Endothelial cell (in vitro differentiated cells): ENCODE results near the gene LDLRAP1. TPM values are rescaled to one million over a fixed set of nuclear protein-coding genes. Genes with fewer than 3 reads are reported as not detected.

Source experiments
- DNase-seq: peaks from one replicate; pipeline ENCODE4 v3.0.0; 2021; ENCODE audit warnings: low spot score
- H3K27ac Mint-ChIP-seq: one replicate; pipeline ENCODE4 v1.8.0; 2021; ENCODE audit warnings: mixed read lengths, inconsistent platforms; ENCODE audit not compliant: unreplicated experiment
- H3K27me3 Mint-ChIP-seq: one replicate; pipeline ENCODE4 v1.8.0; 2021; ENCODE audit warnings: mild to moderate bottlenecking, moderate library complexity, mixed read lengths, inconsistent platforms; ENCODE audit not compliant: unreplicated experiment
- H3K36me3 Mint-ChIP-seq: one replicate; pipeline ENCODE4 v1.8.0; 2021; ENCODE audit warnings: mild to moderate bottlenecking, low read depth, mixed read lengths, inconsistent platforms; ENCODE audit not compliant: unreplicated experiment
- H3K4me1 Mint-ChIP-seq: one replicate; pipeline ENCODE4 v1.8.0; 2021; ENCODE audit warnings: mild to moderate bottlenecking, mixed read lengths, inconsistent platforms; ENCODE audit not compliant: unreplicated experiment
- H3K4me3 Mint-ChIP-seq: one replicate; pipeline ENCODE4 v1.8.0; 2021; ENCODE audit warnings: mild to moderate bottlenecking, mixed read lengths, inconsistent platforms; ENCODE audit not compliant: unreplicated experiment
- H3K9me3 Mint-ChIP-seq: one replicate; pipeline ENCODE4 v1.8.0; 2021; ENCODE audit warnings: mixed read lengths, inconsistent platforms; ENCODE audit not compliant: unreplicated experiment
- total RNA-seq: library from RNA; stranded (reverse); fragmentation: NEBNext Ultra II Directional; extraction: Animal tissue kit (Norgen Biotek cat#: 25700); gene quantifications from one replicate; pipeline ENCODE4 v1.2.1, GENCODE V29; 2021; ENCODE audit not compliant: unreplicated experiment
- TF ChIP-seq, protein P1 (sequence below): fragments of 200-600 bp; sonication (generic); IDR thresholded peaks from one replicate; pipeline ENCODE4 v1.5.0; 2021; ENCODE audit warnings: antibody characterized with exemption; ENCODE audit not compliant: unreplicated experiment

Gene LDLRAP1
- total RNA-seq, 1 donor from 2014 or later = 23.5 TPM

DNA sequence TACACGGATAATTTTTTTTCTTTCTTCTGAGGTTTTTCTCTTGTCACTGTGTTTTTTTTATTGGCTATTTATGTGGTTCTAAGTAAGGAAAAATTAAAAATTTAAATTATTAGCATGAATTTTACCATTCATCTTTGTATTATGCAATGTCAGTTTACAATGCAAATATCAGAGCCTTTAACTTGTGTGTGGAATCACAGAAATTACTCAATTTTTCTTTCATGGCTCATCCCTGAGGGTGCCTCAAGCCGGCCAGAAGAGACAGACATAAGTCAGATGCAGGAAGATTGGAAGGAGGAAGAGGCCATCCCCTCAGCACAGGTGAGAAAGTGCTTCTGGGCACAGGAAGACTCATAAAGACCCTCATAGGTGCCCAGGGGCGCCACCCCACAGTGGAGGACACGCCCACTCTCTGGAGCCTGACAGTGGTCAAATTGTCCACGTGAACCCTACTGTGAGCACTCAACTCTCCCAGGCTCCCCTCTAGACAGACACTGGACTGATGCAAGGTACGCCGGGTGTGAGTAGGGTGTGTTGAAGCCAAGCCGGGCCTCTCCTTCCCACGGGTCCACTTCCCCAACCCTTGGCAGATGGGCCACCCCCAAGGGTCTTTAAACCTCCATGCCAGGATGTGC lies 9.5 kb upstream of the LDLRAP1 start:
- TF ChIP-seq, protein P1, sequence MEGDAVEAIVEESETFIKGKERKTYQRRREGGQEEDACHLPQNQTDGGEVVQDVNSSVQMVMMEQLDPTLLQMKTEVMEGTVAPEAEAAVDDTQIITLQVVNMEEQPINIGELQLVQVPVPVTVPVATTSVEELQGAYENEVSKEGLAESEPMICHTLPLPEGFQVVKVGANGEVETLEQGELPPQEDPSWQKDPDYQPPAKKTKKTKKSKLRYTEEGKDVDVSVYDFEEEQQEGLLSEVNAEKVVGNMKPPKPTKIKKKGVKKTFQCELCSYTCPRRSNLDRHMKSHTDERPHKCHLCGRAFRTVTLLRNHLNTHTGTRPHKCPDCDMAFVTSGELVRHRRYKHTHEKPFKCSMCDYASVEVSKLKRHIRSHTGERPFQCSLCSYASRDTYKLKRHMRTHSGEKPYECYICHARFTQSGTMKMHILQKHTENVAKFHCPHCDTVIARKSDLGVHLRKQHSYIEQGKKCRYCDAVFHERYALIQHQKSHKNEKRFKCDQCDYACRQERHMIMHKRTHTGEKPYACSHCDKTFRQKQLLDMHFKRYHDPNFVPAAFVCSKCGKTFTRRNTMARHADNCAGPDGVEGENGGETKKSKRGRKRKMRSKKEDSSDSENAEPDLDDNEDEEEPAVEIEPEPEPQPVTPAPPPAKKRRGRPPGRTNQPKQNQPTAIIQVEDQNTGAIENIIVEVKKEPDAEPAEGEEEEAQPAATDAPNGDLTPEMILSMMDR = no peak
- no peaks in the 10 kb centered on the region for H3K9me3 Mint-ChIP-seq
- no peak for DNase-seq
- peaks cover 11% of the 10 kb centered on the region for H3K4me1 Mint-ChIP-seq
- H3K27me3 Mint-ChIP-seq = peaks cover 4% of the 10 kb centered on the region
- H3K4me3 Mint-ChIP-seq = no peak overlapping the region
- H3K27ac Mint-ChIP-seq = no peak overlapping the region
- H3K36me3 Mint-ChIP-seq = no peaks in the 10 kb centered on the region

- Mint-ChIP-seq H3K27me3 (peaks cover 2% of the 10 kb centered on the region), H3K27ac (no peak overlapping the region), H3K9me3 (no peaks in the 10 kb centered on the region), H3K4me3 (no peak overlapping the region), H3K4me1 (peaks cover 11% of the 10 kb centered on the region), H3K36me3 (no peaks in the 10 kb centered on the region)
- TF ChIP-seq, protein P1 = no peak
- no peak for DNase-seq
These were observed 9.0 kb upstream of the LDLRAP1 start for GRCh38 chr1:25534410-25534788.

- H3K4me3 Mint-ChIP-seq = no peak overlapping the region
- no peaks in the 10 kb centered on the region for H3K9me3 Mint-ChIP-seq
- H3K27me3 Mint-ChIP-seq = peaks cover 2% of the 10 kb centered on the region
- no peak for DNase-seq
- peaks cover 11% of the 10 kb centered on the region for H3K4me1 Mint-ChIP-seq
- no peak overlapping the region for H3K27ac Mint-ChIP-seq
- TF ChIP-seq, protein P1 = no peak
- no peaks in the 10 kb centered on the region for H3K36me3 Mint-ChIP-seq
These were observed 7.3 kb upstream of the LDLRAP1 start for GRCh38 chr1:25536124-25536523.

GRCh38 chr1:25537153-25537831 lies 6.1 kb upstream of the LDLRAP1 start:
- Mint-ChIP-seq H3K27me3 (peaks cover 2% of the 10 kb centered on the region), H3K27ac (no peak overlapping the region), H3K4me1 (peaks cover 7% of the 10 kb centered on the region), H3K9me3 (no peaks in the 10 kb centered on the region), H3K4me3 (no peak overlapping the region), H3K36me3 (no peaks in the 10 kb centered on the region)
- TF ChIP-seq, protein P1 = no peak
- no peak for DNase-seq

- H3K36me3 Mint-ChIP-seq = no peaks in the 10 kb centered on the region
- no peaks in the 10 kb centered on the region for H3K4me1 Mint-ChIP-seq
- no peak for DNase-seq
- TF ChIP-seq, protein P1 = no peak
- H3K9me3 Mint-ChIP-seq = no peaks in the 10 kb centered on the region
- H3K27me3 Mint-ChIP-seq = peaks cover 2% of the 10 kb centered on the region
- no peak overlapping the region for H3K27ac Mint-ChIP-seq
- H3K4me3 Mint-ChIP-seq = no peak overlapping the region
These were observed 5.1 kb upstream of the LDLRAP1 start for GRCh38 chr1:25538191-25538767.
